Measurements from ENCODE around the gene MEG3. TPM values are rescaled to one million over a fixed set of nuclear protein-coding genes. Genes with fewer than 3 reads are reported as not detected.

The MEG3 gene
- total RNA-seq, 1 experiment from 2014 or later: 62.4 TPM

DNA sequence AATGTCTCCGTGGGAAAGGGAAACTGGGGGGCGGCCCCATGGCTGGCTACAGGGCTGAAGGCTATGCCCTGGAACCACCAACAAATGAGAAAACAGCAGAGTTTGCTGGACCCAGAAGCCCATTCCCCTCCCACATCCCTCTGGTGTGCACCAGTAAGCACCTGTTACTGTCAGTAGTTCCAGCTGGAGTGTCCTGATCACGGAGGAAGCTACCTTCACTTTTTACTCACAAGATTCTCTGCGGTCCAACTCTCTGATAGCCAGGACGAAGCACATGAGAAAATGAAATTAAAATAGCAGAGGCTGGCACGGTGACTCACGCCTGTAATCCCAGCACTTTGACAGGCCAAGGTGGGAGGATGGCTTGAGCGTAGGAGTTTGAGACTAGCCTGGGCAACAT is 22.7 kb upstream of the MEG3 start:
- Histone ChIP-seq H3K4me3 (ENCODE audit: low read depth in 2 of 2, low read length in 2 of 2) (no peak overlapping the region), H3K27ac (ENCODE audit: low read length) (no peak overlapping the region), H3K36me3 (ENCODE audit: control insufficient read depth, insufficient read depth, low read length) (no peaks in the 10 kb centered on the region), H3K9me3 (ENCODE audit: control insufficient read depth, insufficient read depth, low read depth, low read length) (no peaks in the 10 kb centered on the region), H3K4me1 (ENCODE audit: control insufficient read depth, insufficient read depth, low read length) (no peaks in the 10 kb centered on the region), H3K27me3 (ENCODE audit: control insufficient read depth, insufficient read depth, low read length) (no peaks in the 10 kb centered on the region)
- intact Hi-C loops (cut with micrococcal nuclease; ENCODE audit: unreplicated experiment): no loop called here
- no peak for TF ChIP-seq POLR2AphosphoS5 (IDR thresholded peaks at IDR 0.05; ENCODE audit: low read depth, low read length)
- TF ChIP-seq SIN3A (IDR thresholded peaks at IDR 0.05; ENCODE audit: borderline replicate concordance, insufficient read depth, low read depth, low read length): no peak
- TF ChIP-seq TCF7L2 (IDR thresholded peaks at IDR 0.05; ENCODE audit: low read depth, low read length): no peak
- no peak for TF ChIP-seq CTCF (IDR thresholded peaks at IDR 0.05)
- TF ChIP-seq, protein P1, sequence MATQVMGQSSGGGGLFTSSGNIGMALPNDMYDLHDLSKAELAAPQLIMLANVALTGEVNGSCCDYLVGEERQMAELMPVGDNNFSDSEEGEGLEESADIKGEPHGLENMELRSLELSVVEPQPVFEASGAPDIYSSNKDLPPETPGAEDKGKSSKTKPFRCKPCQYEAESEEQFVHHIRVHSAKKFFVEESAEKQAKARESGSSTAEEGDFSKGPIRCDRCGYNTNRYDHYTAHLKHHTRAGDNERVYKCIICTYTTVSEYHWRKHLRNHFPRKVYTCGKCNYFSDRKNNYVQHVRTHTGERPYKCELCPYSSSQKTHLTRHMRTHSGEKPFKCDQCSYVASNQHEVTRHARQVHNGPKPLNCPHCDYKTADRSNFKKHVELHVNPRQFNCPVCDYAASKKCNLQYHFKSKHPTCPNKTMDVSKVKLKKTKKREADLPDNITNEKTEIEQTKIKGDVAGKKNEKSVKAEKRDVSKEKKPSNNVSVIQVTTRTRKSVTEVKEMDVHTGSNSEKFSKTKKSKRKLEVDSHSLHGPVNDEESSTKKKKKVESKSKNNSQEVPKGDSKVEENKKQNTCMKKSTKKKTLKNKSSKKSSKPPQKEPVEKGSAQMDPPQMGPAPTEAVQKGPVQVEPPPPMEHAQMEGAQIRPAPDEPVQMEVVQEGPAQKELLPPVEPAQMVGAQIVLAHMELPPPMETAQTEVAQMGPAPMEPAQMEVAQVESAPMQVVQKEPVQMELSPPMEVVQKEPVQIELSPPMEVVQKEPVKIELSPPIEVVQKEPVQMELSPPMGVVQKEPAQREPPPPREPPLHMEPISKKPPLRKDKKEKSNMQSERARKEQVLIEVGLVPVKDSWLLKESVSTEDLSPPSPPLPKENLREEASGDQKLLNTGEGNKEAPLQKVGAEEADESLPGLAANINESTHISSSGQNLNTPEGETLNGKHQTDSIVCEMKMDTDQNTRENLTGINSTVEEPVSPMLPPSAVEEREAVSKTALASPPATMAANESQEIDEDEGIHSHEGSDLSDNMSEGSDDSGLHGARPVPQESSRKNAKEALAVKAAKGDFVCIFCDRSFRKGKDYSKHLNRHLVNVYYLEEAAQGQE (IDR thresholded peaks at IDR 0.05; ENCODE audit: insufficient read depth in 1 of 2, low read depth in 2 of 2, low read length in 1 of 2): no peak
- ChIA-PET POLR2A (no interaction called here), CTCF (no interaction called here)
- BruUV-seq (replicated peaks): no TSS peak
- in situ Hi-C loops (cut with HindIII; ENCODE audit: low pct_unique_long_range_greater_than_20kb, low sequenced_read_pairs): no loop called here
- no peak for DNase-seq (ENCODE audit: low read depth, low spot score)
- ATAC-seq: no peak

DNA sequence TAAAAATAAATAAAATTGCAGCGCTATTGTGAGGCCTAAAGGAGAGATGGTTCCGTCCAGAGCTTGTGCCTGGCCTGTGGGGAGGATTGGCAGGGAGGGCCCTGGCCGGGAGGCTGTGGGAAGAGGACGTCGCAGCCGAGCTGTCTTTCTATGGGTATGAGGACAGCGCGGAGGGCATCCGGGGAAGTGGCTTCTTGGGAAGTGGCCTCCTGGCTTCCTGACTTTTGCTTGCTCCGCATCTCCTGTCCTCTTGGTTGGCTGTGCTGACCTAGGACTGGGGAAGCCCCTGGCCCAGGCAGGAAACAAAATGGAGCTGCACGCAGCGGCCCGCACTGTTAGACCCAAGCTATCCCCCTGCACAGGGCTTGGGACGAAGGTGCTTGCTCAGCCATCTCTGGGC is 22.2 kb upstream of the MEG3 start:
- TF ChIP-seq TCF7L2 (IDR thresholded peaks at IDR 0.05; ENCODE audit: low read depth, low read length) (no peak), SIN3A (IDR thresholded peaks at IDR 0.05; ENCODE audit: borderline replicate concordance, insufficient read depth, low read depth, low read length) (no peak), POLR2AphosphoS5 (IDR thresholded peaks at IDR 0.05; ENCODE audit: low read depth, low read length) (no peak), CTCF (IDR thresholded peaks at IDR 0.05) (no peak)
- TF ChIP-seq, protein P1 (IDR thresholded peaks at IDR 0.05; ENCODE audit: insufficient read depth in 1 of 2, low read depth in 2 of 2, low read length in 1 of 2): no peak
- H3K4me1 ChIP-seq (ENCODE audit: control insufficient read depth, insufficient read depth, low read length): no peaks in the 10 kb centered on the region
- ChIA-PET POLR2A (no interaction called here), CTCF (interaction anchor here (0.6 kb wide), 1 partner anchor 887 kb away, joined by 3 read pairs; no protein-coding TSS in a partner anchor)
- no peaks in the 10 kb centered on the region for H3K27me3 ChIP-seq (ENCODE audit: control insufficient read depth, insufficient read depth, low read length)
- H3K36me3 ChIP-seq (ENCODE audit: control insufficient read depth, insufficient read depth, low read length): no peaks in the 10 kb centered on the region
- in situ Hi-C loops (cut with HindIII; ENCODE audit: low pct_unique_long_range_greater_than_20kb, low sequenced_read_pairs): no loop called here
- no peak overlapping the region for H3K27ac ChIP-seq (ENCODE audit: low read length)
- H3K9me3 ChIP-seq (ENCODE audit: control insufficient read depth, insufficient read depth, low read depth, low read length): no peaks in the 10 kb centered on the region
- no TSS peak for BruUV-seq (replicated peaks)
- no peak for ATAC-seq
- no peak for DNase-seq (ENCODE audit: low read depth, low spot score)
- no peak overlapping the region for H3K4me3 ChIP-seq (ENCODE audit: low read depth in 2 of 2, low read length in 2 of 2)
- intact Hi-C loops (cut with micrococcal nuclease; ENCODE audit: unreplicated experiment): no loop called here

Measured in Panc1 (cell line).